ENCODE data around the gene NEK7. TPM values are rescaled to one million over a fixed set of nuclear protein-coding genes. Genes with fewer than 3 reads are reported as not detected.

The NEK7 gene
- total RNA-seq, 4 donors from 2014 or later: 98.1 to 152 (median 118) TPM

DNA sequence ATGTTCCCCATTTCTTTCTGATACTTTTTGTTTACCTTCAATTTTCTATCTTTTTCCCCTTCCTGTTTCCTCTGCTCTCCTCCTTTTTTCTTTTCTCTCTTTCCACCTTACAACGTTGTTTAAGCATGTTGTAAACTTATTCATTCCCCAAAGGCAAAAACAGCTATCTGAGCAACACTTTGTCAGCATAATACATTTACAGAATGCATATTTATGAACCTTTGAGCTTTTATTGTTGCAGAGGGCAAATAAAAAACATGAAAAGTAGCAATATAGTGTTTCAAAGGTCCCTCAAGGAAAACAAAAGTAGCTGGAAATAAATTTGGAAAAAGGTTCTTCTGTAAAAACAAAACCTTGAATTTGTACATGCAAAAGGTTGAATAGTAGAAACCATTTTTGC is 214.2 kb downstream of the NEK7 start:
- TF ChIP-seq, protein P1, sequence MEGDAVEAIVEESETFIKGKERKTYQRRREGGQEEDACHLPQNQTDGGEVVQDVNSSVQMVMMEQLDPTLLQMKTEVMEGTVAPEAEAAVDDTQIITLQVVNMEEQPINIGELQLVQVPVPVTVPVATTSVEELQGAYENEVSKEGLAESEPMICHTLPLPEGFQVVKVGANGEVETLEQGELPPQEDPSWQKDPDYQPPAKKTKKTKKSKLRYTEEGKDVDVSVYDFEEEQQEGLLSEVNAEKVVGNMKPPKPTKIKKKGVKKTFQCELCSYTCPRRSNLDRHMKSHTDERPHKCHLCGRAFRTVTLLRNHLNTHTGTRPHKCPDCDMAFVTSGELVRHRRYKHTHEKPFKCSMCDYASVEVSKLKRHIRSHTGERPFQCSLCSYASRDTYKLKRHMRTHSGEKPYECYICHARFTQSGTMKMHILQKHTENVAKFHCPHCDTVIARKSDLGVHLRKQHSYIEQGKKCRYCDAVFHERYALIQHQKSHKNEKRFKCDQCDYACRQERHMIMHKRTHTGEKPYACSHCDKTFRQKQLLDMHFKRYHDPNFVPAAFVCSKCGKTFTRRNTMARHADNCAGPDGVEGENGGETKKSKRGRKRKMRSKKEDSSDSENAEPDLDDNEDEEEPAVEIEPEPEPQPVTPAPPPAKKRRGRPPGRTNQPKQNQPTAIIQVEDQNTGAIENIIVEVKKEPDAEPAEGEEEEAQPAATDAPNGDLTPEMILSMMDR (IDR thresholded peaks at IDR 0.05 in 4 of 5, conservative IDR thresholded peaks at IDR 0.05 in 1 of 5): no peak
- TF ChIP-seq POLR2A (IDR thresholded peaks at IDR 0.05): no peak
- no peak for DNase-seq
- intact Hi-C loops (cut with DNase I; ENCODE audit: low total_unique reads) (no loop called here), in situ Hi-C loops (cut with MboI; ENCODE audit: low sequenced_read_pairs in 4 of 4) (loop anchor here in 2 of 4 donors (25.0 kb wide), 1 partner anchor 284 kb away; no protein-coding TSS in a partner anchor)
- no peak for ATAC-seq
- Histone ChIP-seq H3K4me3 (no peak overlapping the region), H3K27me3 (no peaks in the 10 kb centered on the region), H3K4me1 (no peaks in the 10 kb centered on the region), H3K9me3 (no peaks in the 10 kb centered on the region), H3K27ac (no peak overlapping the region), H3K36me3 (no peaks in the 10 kb centered on the region)

Other genes starting within 250 kb of the NEK7 start
- under 1 TPM in 1 of 4 donors, not detected in 3; 0.09 TPM for gene LHX9, start 239.6 kb upstream of the NEK7 start, total RNA-seq